Stimulated activated CD4-positive, alpha-beta T cell treated with anti-CD3 and anti-CD28 coated beads, Interleukin-2, amount 100 ng/mL, for 48 hours (primary cell): ENCODE measurements around the gene MT2A.
"Not testable (repeated sequence)": the region's sequence is repeated elsewhere in the genome, so short reads cannot be mapped to it uniquely, and the experiment has no call there.

Experiments
- DNase-seq, 2 donors: peaks; one replicate each; pipeline ENCODE4 v3.0.0-alpha.2; 2020

The MT2A gene

DNA sequence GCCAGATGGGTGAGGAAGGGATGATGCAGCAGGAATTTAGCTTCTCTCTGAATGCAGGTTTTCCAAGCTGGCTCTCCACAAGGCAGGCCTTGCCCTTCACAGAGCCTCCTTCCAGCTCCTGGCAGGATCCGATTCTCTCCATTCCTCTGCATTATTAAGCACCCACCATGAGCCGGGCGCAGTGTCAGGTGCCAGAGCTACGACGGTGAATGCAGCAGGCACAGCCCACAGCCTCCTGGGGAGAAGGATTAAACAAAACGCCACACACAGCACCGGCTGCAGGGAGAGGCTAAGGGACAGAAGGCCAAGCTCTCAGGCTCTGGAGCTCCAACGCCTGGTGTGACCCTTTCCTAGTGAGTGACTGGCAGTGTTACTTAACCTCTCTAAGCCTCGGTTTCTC is 7.1 kb upstream of the MT2A start:
- DNase-seq: no peak

GRCh38 chr16:56603589-56603988 is 4.8 kb upstream of the MT2A start:
- no peak for DNase-seq

DNA sequence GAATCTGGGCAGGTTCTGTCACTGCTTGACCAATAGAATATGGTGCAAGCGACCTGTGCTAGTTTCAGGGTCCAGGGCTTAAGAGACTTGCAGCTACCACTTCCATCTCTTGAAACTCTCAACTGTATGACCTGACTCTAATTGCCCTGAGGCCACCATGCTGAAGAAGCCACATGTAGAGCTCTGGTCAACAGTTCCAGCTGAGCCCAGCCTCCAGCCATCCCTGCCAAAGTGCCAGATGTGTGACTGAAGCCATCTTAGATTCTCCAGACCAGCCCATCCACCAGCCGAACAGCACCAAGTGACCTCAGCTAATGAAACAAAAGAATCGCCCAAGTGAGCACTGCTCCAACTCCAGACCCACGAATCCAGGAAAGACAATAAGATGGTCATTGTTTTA is 3.4 kb upstream of the MT2A start:
- DNase-seq: no peak

GRCh38 chr16:56605475-56605874 is 2.9 kb upstream of the MT2A start:
- DNase-seq: no peak

- DNase-seq: no peak
Measured at GRCh38 chr16:56606071-56606475, 2.3 kb upstream of the MT2A start.

- no peak for DNase-seq
Measured at GRCh38 chr16:56606476-56607108, 1.8 kb upstream of the MT2A start.

GRCh38 chr16:56607109-56607618 is 1.2 kb upstream of the MT2A start:
- DNase-seq: no peak

- no peak for DNase-seq
Measured at GRCh38 chr16:56607675-56608042, 725 bp upstream of the MT2A start.

- DNase-seq: no peak
Measured at GRCh38 chr16:56608876-56609462, 585 bp downstream of the MT2A start.

DNA sequence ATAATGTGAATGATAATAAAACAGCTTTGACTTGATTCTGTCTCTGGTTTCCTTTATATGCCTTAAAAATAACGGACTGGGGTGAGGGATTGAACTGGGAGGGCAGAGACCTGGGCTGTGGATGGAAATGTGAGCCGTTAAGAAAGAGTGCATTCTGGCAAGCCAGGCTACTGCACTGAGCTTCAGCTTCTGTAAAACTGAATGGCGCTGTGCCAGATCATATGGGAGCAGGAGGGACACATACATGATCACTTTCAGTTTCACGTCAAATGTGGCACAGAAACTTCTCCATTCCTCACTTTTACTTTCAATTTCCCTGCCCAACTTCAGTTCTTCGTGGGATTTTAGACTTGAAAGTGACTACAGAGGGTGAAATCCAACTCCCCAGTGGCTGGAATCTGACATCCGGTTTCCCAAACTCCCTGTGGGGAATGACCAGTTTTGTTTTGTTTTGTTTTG is 1.1 kb downstream of the MT2A start:
- peak; percentile 69 to 75 for DNase-seq

GRCh38 chr16:56610017-56610608 is 1.7 kb downstream of the MT2A start:
- DNase-seq: peak; percentile 59 to 69

DNA sequence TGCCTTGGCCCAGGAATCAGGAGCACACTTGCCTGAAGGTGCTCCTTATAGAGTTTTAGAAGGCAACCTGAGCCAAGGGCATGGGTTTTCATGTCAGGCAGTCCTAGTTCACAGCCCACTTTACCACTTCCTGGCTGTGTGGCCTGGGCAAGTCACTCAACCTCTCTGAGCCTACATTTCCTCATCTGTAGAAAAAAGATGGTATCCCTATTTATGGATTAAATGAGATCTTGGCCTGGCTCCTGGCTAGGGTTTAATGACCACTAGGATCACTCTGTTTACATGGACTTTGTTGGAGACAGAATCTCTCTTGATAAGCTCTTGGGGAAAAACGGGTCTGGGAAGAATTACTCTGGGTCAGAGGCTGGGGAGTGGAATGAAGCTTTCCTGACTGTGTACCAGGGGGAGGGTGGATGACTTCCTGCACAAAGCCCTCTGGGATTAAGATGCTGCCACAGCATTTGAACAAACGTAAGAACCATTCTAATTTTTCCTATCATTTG is 2.3 kb downstream of the MT2A start:
- no peak for DNase-seq

DNA sequence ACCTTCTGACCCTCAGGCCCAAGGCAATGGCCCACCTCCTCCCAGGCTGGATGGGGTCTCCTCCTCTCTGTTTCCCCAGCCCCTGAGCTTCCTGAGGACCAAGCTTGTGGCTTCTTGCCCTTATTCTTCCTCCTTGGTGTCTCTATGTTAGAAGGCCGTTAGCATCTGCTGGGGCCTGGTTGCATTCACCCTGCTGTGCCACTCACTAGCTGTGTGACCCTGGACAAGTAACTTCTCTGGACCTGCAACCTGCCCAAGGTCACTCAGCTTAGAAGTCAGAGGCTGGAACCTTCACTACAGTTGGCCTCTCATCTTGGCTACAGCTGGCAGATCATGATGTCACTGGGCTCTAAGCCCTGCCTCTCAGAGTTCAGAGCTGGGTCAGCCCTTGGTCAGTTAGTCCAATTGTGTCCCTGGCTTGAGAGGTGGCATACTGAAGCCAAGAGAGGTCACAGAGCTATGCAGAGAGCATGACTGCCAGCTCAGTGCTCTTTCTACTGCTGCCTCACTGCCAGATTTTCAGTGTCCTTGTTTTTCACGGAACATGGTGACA is 3.0 kb downstream of the MT2A start:
- no peak for DNase-seq

GRCh38 chr16:56613706-56614105 is 5.3 kb downstream of the MT2A start:
- no peak for DNase-seq

- DNase-seq: no peak
Measured at GRCh38 chr16:56614549-56614991, 6.2 kb downstream of the MT2A start.

DNA sequence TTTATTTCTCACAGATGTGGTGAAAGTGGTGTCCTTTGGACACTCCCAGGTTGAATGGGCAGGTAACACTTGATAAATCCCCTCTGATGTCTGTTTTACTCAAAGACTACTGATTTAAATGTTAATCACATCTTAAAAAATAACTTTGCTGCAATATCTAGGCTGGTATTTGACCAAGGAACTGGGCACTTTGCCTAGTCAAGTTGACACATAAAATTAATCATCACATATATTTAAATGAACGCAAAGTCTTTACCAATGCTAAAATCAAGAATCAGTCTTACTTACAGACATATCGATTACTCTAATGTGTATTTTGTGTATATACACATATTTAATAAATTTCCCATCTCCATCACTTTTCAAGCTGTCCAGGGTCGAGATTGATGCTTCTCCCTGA is 7.0 kb downstream of the MT2A start:
- DNase-seq: no peak

- DNase-seq: no peak
Measured at GRCh38 chr16:56616608-56617211, 8.3 kb downstream of the MT2A start.

- peak in 1 of 2 donors; percentile 55 for DNase-seq
Measured at GRCh38 chr16:56617212-56618085, 9.1 kb downstream of the MT2A start.

DNA sequence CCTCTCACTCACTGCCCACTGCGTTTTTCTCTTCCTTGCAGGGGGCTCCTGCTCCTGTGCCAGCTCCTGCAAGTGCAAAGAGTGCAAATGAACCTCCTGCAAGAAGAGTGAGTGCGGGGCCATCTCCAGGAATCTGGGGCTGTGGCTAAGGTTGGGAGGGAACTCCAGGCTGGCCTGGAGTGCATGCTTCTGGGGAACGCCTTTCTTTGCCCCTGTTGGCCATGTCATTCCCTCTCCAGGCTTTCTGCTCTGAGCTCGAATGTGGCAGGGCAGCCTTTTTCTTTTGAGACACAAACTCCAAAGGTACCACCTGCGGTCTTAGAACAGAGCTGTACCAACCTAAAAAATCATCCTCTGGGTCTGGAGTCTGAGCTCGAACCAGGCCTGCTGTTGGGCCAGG is 9.8 kb downstream of the MT2A start:
- DNase-seq: no peak

- DNase-seq: no peak
Measured at GRCh38 chr16:56620339-56620897, 12.0 kb downstream of the MT2A start.

DNA sequence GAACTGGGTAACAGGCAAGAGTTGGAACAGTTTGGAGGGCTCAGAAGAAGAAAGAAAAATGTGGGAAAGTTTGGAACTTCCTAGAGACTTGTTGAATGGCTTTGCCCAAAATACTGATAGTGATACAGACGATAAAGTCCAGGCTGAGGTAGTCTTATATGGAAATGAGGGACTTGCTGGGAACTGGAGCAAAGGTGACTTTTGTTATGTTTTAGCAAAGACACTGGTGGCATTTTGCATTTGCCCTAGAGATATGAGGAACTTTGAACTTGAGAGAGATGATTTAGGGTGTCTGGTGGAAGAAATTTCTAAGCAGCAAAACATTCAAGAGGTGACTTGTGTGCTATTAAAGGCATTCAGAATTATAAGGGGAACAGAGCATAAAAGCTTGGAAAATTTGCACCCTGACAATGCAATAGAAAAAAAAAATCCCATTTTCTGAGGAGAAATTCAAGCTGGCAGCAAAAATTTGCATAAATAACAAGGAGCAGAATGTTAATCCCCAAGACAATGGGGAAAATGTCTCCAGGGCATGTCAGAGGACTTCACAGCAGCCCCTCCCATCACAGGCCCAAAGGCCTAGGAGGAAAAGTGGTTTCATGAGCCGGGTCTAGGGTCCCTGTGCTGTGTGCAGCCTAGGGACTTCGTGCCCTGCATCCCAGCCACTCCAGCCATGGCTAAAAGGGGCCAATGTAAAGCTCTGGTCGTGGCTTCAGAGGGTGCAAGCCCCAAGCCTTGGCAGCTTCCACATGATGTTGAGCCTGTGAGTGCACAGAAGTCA is 13.5 kb downstream of the MT2A start:
- DNase-seq: not testable (repeated sequence)
